H1 (cell line): ENCODE measurements around the gene DDX51. TPM values are rescaled to one million over a fixed set of nuclear protein-coding genes. Genes with fewer than 3 reads are reported as not detected.

Experiments
- CTCF ChIA-PET: fragments of 300-600 bp; sonication (Branson Sonifier 250); formaldehyde crosslinking; loops from one replicate; lab custom pipeline; 2021; ENCODE audit not compliant: partially characterized antibody; lab: Charles Lee
- POLR2A ChIA-PET: fragments of 300-600 bp; sonication (Branson Sonifier 250); formaldehyde crosslinking; loops from one replicate; lab custom pipeline; 2021; ENCODE audit warnings: inconsistent platforms; ENCODE audit not compliant: partially characterized antibody; lab: Charles Lee
- DNase-seq, 2 experiments: peaks; one replicate each; pipeline versions ENCODE4 v3.0.0 to v3.0.0-alpha.2; 2010 to 2022; ENCODE audit warnings: low spot score in 2 of 2, low read depth in 1 of 2, mixed read lengths in 1 of 2
- FAIRE-seq: peaks from 2 replicates; lab custom pipeline; 2011; peaks lifted over from hg19 to GRCh38; lab: Jason Lieb, UNC
- H2AFZ ChIP-seq: 2 replicates; pipeline ENCODE4 v1.8.1; 2012; ENCODE audit warnings: low read length, inconsistent platforms
- H2AK5ac ChIP-seq: 2 replicates; pipeline ENCODE4 v1.6.1; 2013; ENCODE audit warnings: low read depth, low read length
- H2BK120ac ChIP-seq: replicated peaks from 2 replicates; pipeline ENCODE3; 2013; ENCODE audit warnings: low read depth, low read length, inconsistent platforms
- H2BK12ac ChIP-seq: 2 replicates; pipeline ENCODE4 v1.6.1; 2013; ENCODE audit warnings: low read depth, low read length
- H2BK15ac ChIP-seq: 2 replicates; pipeline ENCODE4 v1.6.1; 2013; ENCODE audit warnings: low read length
- H2BK20ac ChIP-seq: 2 replicates; pipeline ENCODE4 v1.6.1; 2013; ENCODE audit warnings: low read length
- H2BK5ac ChIP-seq: 2 replicates; pipeline ENCODE4 v1.6.1; 2013; ENCODE audit warnings: low read depth, low read length
- H3K14ac ChIP-seq: 2 replicates; pipeline ENCODE4 v1.6.1; 2013; ENCODE audit warnings: inconsistent platforms; ENCODE audit not compliant: insufficient read length
- H3K18ac ChIP-seq: 2 replicates; pipeline ENCODE4 v1.6.1; 2013; ENCODE audit warnings: low read length; ENCODE audit errors: extremely low read depth
- H3K23ac ChIP-seq: 2 replicates; pipeline ENCODE4 v1.6.1; 2013; ENCODE audit warnings: inconsistent platforms; ENCODE audit not compliant: insufficient read length
- H3K23me2 ChIP-seq: 2 replicates; pipeline ENCODE4 v1.6.1; 2013; ENCODE audit warnings: low read depth, low read length
- H3K27ac ChIP-seq: 2 replicates; pipeline ENCODE4 v1.6.1; 2011; ENCODE audit warnings: low read depth, low read length, inconsistent platforms
- H3K27me3 ChIP-seq, 4 experiments: replicated peaks in 1 of 4; 1 replicate in 1 of 4; 2 replicates in 3 of 4; pipeline versions ENCODE4 v1.6.1 to v1.8.1; 2011 to 2013; ENCODE audit warnings: low read length in 3 of 4, mild to moderate bottlenecking in 3 of 4, inconsistent platforms in 2 of 4, mixed read lengths in 2 of 4, moderate library complexity in 1 of 4; ENCODE audit not compliant: control insufficient read depth in 3 of 4, insufficient read depth in 3 of 4; ENCODE audit errors: extremely low read depth in 1 of 4
- H3K36me3 ChIP-seq, 4 experiments: 2 replicates each; pipeline versions ENCODE4 v1.6.1 to v1.8.1; 2011 to 2013; ENCODE audit warnings: mild to moderate bottlenecking in 4 of 4, low read length in 3 of 4, moderate library complexity in 2 of 4, control low read depth in 1 of 4, inconsistent platforms in 1 of 4; ENCODE audit not compliant: insufficient read depth in 4 of 4, control insufficient read depth in 2 of 4
- H3K4ac ChIP-seq: replicated peaks from 2 replicates; pipeline ENCODE3; 2013; ENCODE audit warnings: low read length, low read depth, mixed read lengths, inconsistent platforms; ENCODE audit not compliant: insufficient read length
- H3K4me1 ChIP-seq, 4 experiments: replicated peaks in 1 of 4; 1 replicate in 1 of 4; 2 replicates in 3 of 4; pipeline versions ENCODE4 v1.6.1 to v1.8.1; 2011 to 2013; ENCODE audit warnings: low read length in 3 of 4, inconsistent platforms in 2 of 4, mixed read lengths in 1 of 4; ENCODE audit not compliant: insufficient read depth in 4 of 4, control insufficient read depth in 3 of 4
- H3K4me2 ChIP-seq, 2 experiments: 2 replicates each; pipeline versions ENCODE4 v1.6.1 to v1.8.1; 2011 to 2013; ENCODE audit warnings: low read depth in 2 of 2, low read length in 2 of 2, control low read depth in 1 of 2, inconsistent platforms in 1 of 2, mild to moderate bottlenecking in 1 of 2; ENCODE audit not compliant: insufficient read depth in 1 of 2
- H3K4me3 ChIP-seq, 4 experiments: fragments of 200-600, 300-600 bp in 1 of 4; sonication (generic), shearing (Covaris generic), sonication (Bioruptor Twin) in 1 of 4; 2 replicates each; pipeline versions ENCODE4 v1.5.1 to v1.8.1; 2011 to 2016; ENCODE audit warnings: low read length in 4 of 4, low read depth in 3 of 4, control low read depth in 2 of 4, inconsistent platforms in 2 of 4, mild to moderate bottlenecking in 2 of 4, mixed read lengths in 1 of 4, moderate library complexity in 1 of 4; ENCODE audit not compliant: insufficient read depth in 2 of 4; ENCODE audit errors: extremely low read depth in 1 of 4
- H3K56ac ChIP-seq: replicated peaks from 2 replicates; pipeline ENCODE3; 2013; ENCODE audit warnings: low read depth, mild to moderate bottlenecking, mixed read lengths, low read length, inconsistent platforms; ENCODE audit not compliant: insufficient read length
- H3K79me1 ChIP-seq: 2 replicates; pipeline ENCODE4 v1.6.1; 2013; ENCODE audit warnings: low read depth, low read length, control low read depth
- H3K79me2 ChIP-seq, 2 experiments: 2 replicates each; pipeline versions ENCODE4 v1.6.1 to v1.8.1; 2012 to 2013; ENCODE audit warnings: low read length in 2 of 2, mild to moderate bottlenecking in 2 of 2, inconsistent platforms in 1 of 2; ENCODE audit not compliant: insufficient read depth in 2 of 2, control insufficient read depth in 1 of 2
- H3K9ac ChIP-seq, 4 experiments: replicated peaks in 1 of 4; 1 replicate in 1 of 4; 2 replicates in 3 of 4; pipeline versions ENCODE4 v1.6.1 to v1.8.1; 2011 to 2013; ENCODE audit warnings: low read depth in 3 of 4, low read length in 3 of 4, control low read depth in 2 of 4, mild to moderate bottlenecking in 2 of 4, moderate library complexity in 2 of 4, inconsistent platforms in 1 of 4; ENCODE audit errors: extremely low read depth in 1 of 4
- H3K9me3 ChIP-seq, 2 experiments: 2 replicates each; pipeline versions ENCODE4 v1.6.1 to v1.8.1; 2012 to 2013; ENCODE audit warnings: mild to moderate bottlenecking in 2 of 2, moderate library complexity in 2 of 2, control low read depth in 1 of 2, inconsistent platforms in 1 of 2, low read depth in 1 of 2, low read length in 1 of 2, mixed read lengths in 1 of 2; ENCODE audit not compliant: insufficient read depth in 2 of 2
- H4K20me1 ChIP-seq, 2 experiments: replicated peaks in 1 of 2; 2 replicates each; pipeline versions ENCODE3 to v1.8.1; 2011 to 2013; ENCODE audit warnings: inconsistent platforms in 2 of 2, low read length in 2 of 2, mild to moderate bottlenecking in 1 of 2; ENCODE audit not compliant: insufficient read depth in 2 of 2, control insufficient read depth in 1 of 2
- H4K5ac ChIP-seq: 2 replicates; pipeline ENCODE4 v1.6.1; 2013; ENCODE audit warnings: low read length, low read depth, mixed read lengths, inconsistent platforms; ENCODE audit not compliant: insufficient read length
- H4K8ac ChIP-seq: 2 replicates; pipeline ENCODE4 v1.8.0; 2013; ENCODE audit warnings: mild to moderate bottlenecking, moderate library complexity, low read length, inconsistent platforms; ENCODE audit not compliant: insufficient read depth; ENCODE audit errors: extremely low read depth
- H4K91ac ChIP-seq: replicated peaks from 2 replicates; pipeline ENCODE3; 2013; ENCODE audit warnings: low read length, mixed read lengths, inconsistent platforms; ENCODE audit not compliant: insufficient read length
- ATF3 ChIP-seq: IDR thresholded peaks from 2 replicates; pipeline ENCODE4 v1.6.1; 2011; ENCODE audit warnings: low read depth, mild to moderate bottlenecking, low read length; ENCODE audit not compliant: insufficient read depth
- CBX5 ChIP-seq: fragments of 300-800, 300-1000 bp; sonication (generic); IDR thresholded peaks from 2 replicates; pipeline ENCODE4 v1.7.1; 2016; ENCODE audit warnings: antibody characterized with exemption, low read length, low read depth
- EP300 ChIP-seq, 2 experiments: IDR thresholded peaks; 1 replicate in 1 of 2; 2 replicates in 1 of 2; pipeline ENCODE4 v1.6.1; 2011 to 2012; ENCODE audit warnings: low read depth in 2 of 2, low read length in 2 of 2, mild to moderate bottlenecking in 2 of 2, borderline replicate concordance in 1 of 2, inconsistent platforms in 1 of 2, moderate library complexity in 1 of 2
- GTF2F1 ChIP-seq: IDR thresholded peaks from 2 replicates; pipeline ENCODE4 v1.6.1; 2012; ENCODE audit warnings: low read depth, low read length, improper control_type of control experiment, borderline replicate concordance
- MAFK ChIP-seq: IDR thresholded peaks from 2 replicates; pipeline ENCODE4 v1.6.1; 2012; ENCODE audit warnings: low read depth, mild to moderate bottlenecking, improper control_type of control experiment, low read length
- POU5F1 ChIP-seq: IDR thresholded peaks from 2 replicates; pipeline ENCODE4 v1.6.1; 2011; ENCODE audit warnings: low read depth, mild to moderate bottlenecking, low read length, moderate library complexity
- RXRA ChIP-seq: IDR thresholded peaks from 2 replicates; pipeline ENCODE4 v1.6.1; 2011; ENCODE audit warnings: low read depth, mild to moderate bottlenecking, low read length, moderate library complexity; ENCODE audit not compliant: insufficient read depth
- SIN3A ChIP-seq, 2 experiments: IDR thresholded peaks in 1 of 2; conservative IDR thresholded peaks in 1 of 2; 2 replicates each; pipeline ENCODE4 v1.6.1; 2011 to 2012; ENCODE audit warnings: low read length in 2 of 2, improper control_type of control experiment in 1 of 2, low read depth in 1 of 2, mild to moderate bottlenecking in 1 of 2
- SIX5 ChIP-seq: IDR thresholded peaks from 2 replicates; pipeline ENCODE4 v1.6.1; 2011; ENCODE audit warnings: mild to moderate bottlenecking, low read depth, low read length
- SP4 ChIP-seq: IDR thresholded peaks from 2 replicates; pipeline ENCODE4 v1.6.1; 2012; ENCODE audit warnings: low read length, inconsistent platforms
- TCF12 ChIP-seq: IDR thresholded peaks from 2 replicates; pipeline ENCODE4 v1.6.1; 2011; ENCODE audit warnings: low read depth, mild to moderate bottlenecking, low read length
- WGBS, 2 experiments: shearing (Covaris generic) in 1 of 2; methylation state at CpG; one replicate each; pipeline versions ENCODE4 v1.1.6 to v1.1.7; 2013 to 2015; ENCODE audit warnings: low lambda C conversion rate in 2 of 2, mixed read lengths in 2 of 2, inconsistent platforms in 1 of 2, low coverage in 1 of 2, missing lambda C conversion rate in 1 of 2; ENCODE audit not compliant: insufficient replicate concordance in 2 of 2, insufficient coverage in 1 of 2, insufficient read length in 1 of 2; ENCODE audit errors: extremely low coverage in 1 of 2, missing lambda C conversion rate in 1 of 2; 5-methylcytosine and 5-hydroxymethylcytosine counted together
- polyA plus RNA-seq, 7 experiments: library from polyadenylated mRNA; depleted of rRNA in 3 of 7; stranded (reverse) in 5 of 7; unstranded in 2 of 7; fragments of >200 nt in 5 of 7; fragments of 200-250 nt in 2 of 7; gene quantifications; 1 replicate in 5 of 7; 2 replicates in 1 of 7; 4 replicates in 1 of 7; pipeline versions ENCODE4 v1.2.1 to v1.2.3, GENCODE V29; 2011 to 2013; ENCODE audit warnings: missing spikeins in 2 of 7, mixed read lengths in 2 of 7
- total RNA-seq: library from RNA; stranded (reverse); fragmentation: NEBNext Ultra II Directional; extraction: Animal tissue kit (Norgen Biotek cat#: 25700); gene quantifications from 2 replicates; pipeline ENCODE4 v1.2.1, GENCODE V29; 2021

DDX51 gene
- total and polyA plus RNA-seq, 2 of the 8 experiments (the other 6 are each of a cell fraction or from before 2014, with no cell fraction given), result 11.2 to 24.4 TPM

GRCh38 chr12:132189378-132190011, 45.4 kb upstream of the DDX51 start:
- Histone ChIP-seq H3K18ac (no peak overlapping the region), H3K36me3 (no peaks in the 10 kb centered on the region), H2BK15ac (peak overlapping the region; percentile 88; the same call in 1 of the 2 replicates), H3K56ac (no peak overlapping the region), H4K91ac (peak overlapping the region; percentile 44), H2BK5ac (no peak overlapping the region), H3K14ac (no peak overlapping the region), H3K27me3 (peaks cover 4 to 69% (median 43%) of the 10 kb centered on the region in 4 experiments), H3K4me1 (peaks cover 0 to 13% (median 8%) of the 10 kb centered on the region in 4 experiments; a peak in 5 of 7 replicates), H2BK20ac (no peak overlapping the region), H3K79me2 (no peaks in the 10 kb centered on the region), H3K4ac (peak overlapping the region; percentile 57), H3K4me3 (peak overlapping the region; percentile 42 to 66 (median 42)), H2AFZ (no peak overlapping the region; the same call in 1 of the 2 replicates), H4K20me1 (peaks cover 0 to 2% of the 10 kb centered on the region in 2 experiments), H3K27ac (no peak overlapping the region), H4K5ac (no peak overlapping the region), H3K23me2 (peaks cover 7% of the 10 kb centered on the region; the same call in 1 of the 2 replicates), H3K4me2 (peak overlapping the region; percentile 77 to 97), H3K9ac (no peak overlapping the region; a peak in 2 of 7 replicates), H3K23ac (no peak overlapping the region), H2BK120ac (peak overlapping the region; percentile 72), H2BK12ac (no peak overlapping the region; the same call in 1 of the 2 replicates), H4K8ac (peak overlapping the region; percentile 17; the same call in 1 of the 2 replicates), H3K9me3 (peaks cover 11 to 22% of the 10 kb centered on the region in 2 experiments), H3K79me1 (no peaks in the 10 kb centered on the region), H2AK5ac (no peak overlapping the region)
- CTCF ChIA-PET, result interaction anchor here (0.6 to 1.2 kb wide), 5 partner anchors 14 to 264 kb away, joined by 3 to 4 read pairs (median 3); no protein-coding TSS in a partner anchor
- no peak for FAIRE-seq
- peak; percentile 33 to 84 for DNase-seq
- 3% methylated on average over 39 of the region's 69 CpGs; no CpG with 5 or more reads in 1 of the 2 experiments for WGBS, 2 experiments
- POLR2A ChIA-PET, result interaction anchor here (0.9 to 1.2 kb wide), 3 partner anchors 9 to 22 kb away, joined by 3 to 6 read pairs (median 3); no protein-coding TSS in a partner anchor
- TF ChIP-seq TCF12, result no peak
- TF ChIP-seq MAFK, result no peak
- TF ChIP-seq EP300 (IDR thresholded peaks at IDR 0.05; ENCODE audit: borderline replicate concordance in 1 of 2, low read depth in 2 of 2, low read length in 2 of 2), result no peak
- no peak for TF ChIP-seq CBX5
- TF ChIP-seq RXRA, result no peak
- no peak for TF ChIP-seq GTF2F1
- TF ChIP-seq SIX5, result no peak
- TF ChIP-seq SIN3A (conservative IDR thresholded peaks at IDR 0.05 in 1 of 2, IDR thresholded peaks at IDR 0.05 in 1 of 2; ENCODE audit: low read depth in 1 of 2, low read length in 2 of 2), result 0 out of 4 replicates have a peak, but pooled peaks of 1 of the 2 experiments have one; percentile 19
- TF ChIP-seq ATF3, result no peak
- no peak for TF ChIP-seq POU5F1
- TF ChIP-seq SP4, result no peak; the same call in 1 of the 2 replicates
